ENCODE data around the gene KDM6A. TPM values are rescaled to one million over a fixed set of nuclear protein-coding genes. Genes with fewer than 3 reads are reported as not detected.

The KDM6A gene
- polyA plus RNA-seq, 1 donor (not counting 4 experiments of a cell fraction or from before 2014, with no cell fraction given), result 64.2 TPM

DNA sequence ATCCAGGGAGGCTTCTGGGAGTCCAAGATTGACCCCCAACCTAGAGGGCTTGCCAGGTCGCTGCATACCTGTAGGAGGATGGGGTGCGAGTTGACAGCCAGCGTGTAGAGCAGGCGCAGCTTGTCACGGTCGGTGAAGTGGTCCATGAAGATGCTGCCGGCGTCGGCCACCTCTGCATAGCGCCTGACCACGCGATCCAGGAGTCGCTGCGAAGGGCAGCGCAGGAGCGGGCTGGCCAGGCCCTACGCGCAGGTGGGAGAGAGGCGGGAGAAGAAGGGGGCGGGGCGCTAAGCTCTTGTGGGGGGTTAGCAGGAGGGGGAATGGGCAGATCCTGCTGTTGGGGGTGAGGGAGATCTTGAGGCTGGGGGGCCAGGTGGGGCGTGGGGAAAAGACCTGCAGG, 284.7 kb downstream of the KDM6A start:
- dilution Hi-C loops (cut with MboI; ENCODE audit: extremely low pct_ligation_motif_present, low sequenced_read_pairs), result no loop called here
- H3K27ac ChIP-seq (ENCODE audit: control insufficient read depth, insufficient read depth, low read length), result no peak overlapping the region
- H3K27me3 ChIP-seq (ENCODE audit: control insufficient read depth, extremely low read depth, insufficient read depth, low read length), result peaks cover 6% of the 10 kb centered on the region
- FAIRE-seq (no peak), DNase-seq (ENCODE audit: low read depth, low spot score) (no peak)
- no peak overlapping the region for H2AFZ ChIP-seq (ENCODE audit: control insufficient read depth, low read length)
- H4K20me1 ChIP-seq (ENCODE audit: control insufficient read depth, extremely low read depth, insufficient read depth, low read length), result no peaks in the 10 kb centered on the region
- H3K4me1 ChIP-seq (ENCODE audit: control insufficient read depth, extremely low read depth, insufficient read depth, low read length), result no peaks in the 10 kb centered on the region
- no peaks in the 10 kb centered on the region for H3K79me2 ChIP-seq (ENCODE audit: control insufficient read depth, insufficient read depth, low read length)
- H3K4me3 ChIP-seq (ENCODE audit: control insufficient read depth in 2 of 3, extremely low read depth in 1 of 3, insufficient read depth in 2 of 3, low read depth in 1 of 3, low read length in 3 of 3), result no peak overlapping the region
- no peak overlapping the region for H3K9ac ChIP-seq (ENCODE audit: control insufficient read depth, extremely low read depth, insufficient read depth, low read length)
- H3K9me1 ChIP-seq (ENCODE audit: control insufficient read depth, extremely low read depth, insufficient read depth, low read length), result no peaks in the 10 kb centered on the region
- no peaks in the 10 kb centered on the region for H3K36me3 ChIP-seq (ENCODE audit: control insufficient read depth in 2 of 2, extremely low read depth in 1 of 2, insufficient read depth in 2 of 2, low read length in 2 of 2)
- no peak overlapping the region for H3K4me2 ChIP-seq (ENCODE audit: control insufficient read depth, extremely low read depth, insufficient read depth, low read depth, low read length)
- no peak for TF ChIP-seq EZH2 (IDR thresholded peaks at IDR 0.05; ENCODE audit: low read length)
- TF ChIP-seq, protein P1, sequence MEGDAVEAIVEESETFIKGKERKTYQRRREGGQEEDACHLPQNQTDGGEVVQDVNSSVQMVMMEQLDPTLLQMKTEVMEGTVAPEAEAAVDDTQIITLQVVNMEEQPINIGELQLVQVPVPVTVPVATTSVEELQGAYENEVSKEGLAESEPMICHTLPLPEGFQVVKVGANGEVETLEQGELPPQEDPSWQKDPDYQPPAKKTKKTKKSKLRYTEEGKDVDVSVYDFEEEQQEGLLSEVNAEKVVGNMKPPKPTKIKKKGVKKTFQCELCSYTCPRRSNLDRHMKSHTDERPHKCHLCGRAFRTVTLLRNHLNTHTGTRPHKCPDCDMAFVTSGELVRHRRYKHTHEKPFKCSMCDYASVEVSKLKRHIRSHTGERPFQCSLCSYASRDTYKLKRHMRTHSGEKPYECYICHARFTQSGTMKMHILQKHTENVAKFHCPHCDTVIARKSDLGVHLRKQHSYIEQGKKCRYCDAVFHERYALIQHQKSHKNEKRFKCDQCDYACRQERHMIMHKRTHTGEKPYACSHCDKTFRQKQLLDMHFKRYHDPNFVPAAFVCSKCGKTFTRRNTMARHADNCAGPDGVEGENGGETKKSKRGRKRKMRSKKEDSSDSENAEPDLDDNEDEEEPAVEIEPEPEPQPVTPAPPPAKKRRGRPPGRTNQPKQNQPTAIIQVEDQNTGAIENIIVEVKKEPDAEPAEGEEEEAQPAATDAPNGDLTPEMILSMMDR (optimal IDR thresholded peaks at IDR 0.05 in 1 of 3, IDR thresholded peaks at IDR 0.05 in 1 of 3, conservative IDR thresholded peaks at IDR 0.05 in 1 of 3; ENCODE audit: extremely low read depth in 1 of 3, insufficient read depth in 2 of 3, low read length in 3 of 3), result no peak
- no peaks in the 10 kb centered on the region for H3K9me3 ChIP-seq (ENCODE audit: control insufficient read depth, low read depth, low read length)

Other genes with a start within 250 kb of the KDM6A start
- not detected in 3 replicates for gene DUSP21, start 29.2 kb upstream of the KDM6A start, polyA plus RNA-seq